ENCODE measurements around the gene NACC2. TPM values are rescaled to one million over a fixed set of nuclear protein-coding genes. Genes with fewer than 3 reads are reported as not detected.

Gene NACC2
- total RNA-seq, 1 experiment from 2014 or later, result 62.0 TPM

- Histone ChIP-seq H3K27ac (ENCODE audit: low read length) (peak overlapping the region; percentile 69), H3K27me3 (ENCODE audit: control insufficient read depth, insufficient read depth, low read length) (no peaks in the 10 kb centered on the region), H3K9me3 (ENCODE audit: control insufficient read depth, insufficient read depth, low read depth, low read length) (no peaks in the 10 kb centered on the region), H3K4me1 (ENCODE audit: control insufficient read depth, insufficient read depth, low read length) (peaks cover 38% of the 10 kb centered on the region), H3K4me3 (ENCODE audit: low read depth in 2 of 2, low read length in 2 of 2) (peak overlapping the region in 1 of 2 experiments; percentile 13; a peak in 2 of 4 replicates), H3K36me3 (ENCODE audit: control insufficient read depth, insufficient read depth, low read length) (no peaks in the 10 kb centered on the region)
- ATAC-seq (no peak), DNase-seq (ENCODE audit: low read depth, low spot score) (no peak)
- in situ Hi-C loops (cut with HindIII; ENCODE audit: low pct_unique_long_range_greater_than_20kb, low sequenced_read_pairs), result no loop called here
- CTCF ChIA-PET, result no interaction called here
- intact Hi-C loops (cut with micrococcal nuclease; ENCODE audit: unreplicated experiment), result no loop called here
- POLR2A ChIA-PET, result no interaction called here
- TF ChIP-seq CTCF (IDR thresholded peaks at IDR 0.05) (no peak), TCF7L2 (IDR thresholded peaks at IDR 0.05; ENCODE audit: low read depth, low read length) (no peak), REST (IDR thresholded peaks at IDR 0.05; ENCODE audit: insufficient read depth in 1 of 2, low read depth in 2 of 2, low read length in 1 of 2) (no peak), SIN3A (IDR thresholded peaks at IDR 0.05; ENCODE audit: borderline replicate concordance, insufficient read depth, low read depth, low read length) (no peak), POLR2AphosphoS5 (IDR thresholded peaks at IDR 0.05; ENCODE audit: low read depth, low read length) (no peak)
- BruUV-seq (replicated peaks), result no TSS peak
Measured at GRCh38 chr9:136048560-136049411, 46.3 kb downstream of the NACC2 start.

GRCh38 chr9:136047775-136048559 lies 47.1 kb downstream of the NACC2 start:
- ChIA-PET POLR2A (interaction anchor here (0.5 kb wide), 1 partner anchor 21 kb away, joined by 3 read pairs; no protein-coding TSS in a partner anchor), CTCF (interaction anchor here (0.6 kb wide), 1 partner anchor 76 kb away, joined by 4 read pairs; no protein-coding TSS in a partner anchor)
- H3K9me3 ChIP-seq (ENCODE audit: control insufficient read depth, insufficient read depth, low read depth, low read length), result no peaks in the 10 kb centered on the region
- intact Hi-C loops (cut with micrococcal nuclease; ENCODE audit: unreplicated experiment), result no loop called here
- no TSS peak for BruUV-seq (replicated peaks)
- H3K36me3 ChIP-seq (ENCODE audit: control insufficient read depth, insufficient read depth, low read length), result no peaks in the 10 kb centered on the region
- DNase-seq (ENCODE audit: low read depth, low spot score) (no peak), ATAC-seq (no peak)
- peak overlapping the region in 1 of 2 experiments; percentile 13; a peak in 2 of 4 replicates for H3K4me3 ChIP-seq (ENCODE audit: low read depth in 2 of 2, low read length in 2 of 2)
- no peaks in the 10 kb centered on the region for H3K27me3 ChIP-seq (ENCODE audit: control insufficient read depth, insufficient read depth, low read length)
- peak overlapping the region; percentile 59 for H3K27ac ChIP-seq (ENCODE audit: low read length)
- no peak for TF ChIP-seq POLR2AphosphoS5 (IDR thresholded peaks at IDR 0.05; ENCODE audit: low read depth, low read length)
- TF ChIP-seq REST (IDR thresholded peaks at IDR 0.05; ENCODE audit: insufficient read depth in 1 of 2, low read depth in 2 of 2, low read length in 1 of 2), result no peak
- TF ChIP-seq TCF7L2 (IDR thresholded peaks at IDR 0.05; ENCODE audit: low read depth, low read length), result no peak
- no peak for TF ChIP-seq CTCF (IDR thresholded peaks at IDR 0.05)
- TF ChIP-seq SIN3A (IDR thresholded peaks at IDR 0.05; ENCODE audit: borderline replicate concordance, insufficient read depth, low read depth, low read length), result no peak
- peaks cover 30% of the 10 kb centered on the region for H3K4me1 ChIP-seq (ENCODE audit: control insufficient read depth, insufficient read depth, low read length)
- in situ Hi-C loops (cut with HindIII; ENCODE audit: low pct_unique_long_range_greater_than_20kb, low sequenced_read_pairs), result no loop called here
